ENCODE measurements around the gene NPSR1. TPM values are rescaled to one million over a fixed set of nuclear protein-coding genes. Genes with fewer than 3 reads are reported as not detected.

The NPSR1 gene
- polyA plus RNA-seq, 1 of the 3 experiments (the other 2 are of a cell fraction), result not detected

- H3K4me1 ChIP-seq (ENCODE audit: control insufficient read depth in 1 of 2, insufficient read depth in 2 of 2, low read depth in 1 of 2, low read length in 1 of 2), result peaks cover 0 to 11% of the 10 kb centered on the region in 2 experiments; a peak in 2 of 4 replicates
- ChIA-PET POLR2A (no interaction called here), CTCF (interaction anchor here (1.1 kb wide), 1 partner anchor 14 kb away, joined by 3 read pairs; no protein-coding TSS in a partner anchor)
- H3K4me2 ChIP-seq, result no peak overlapping the region
- H3K4me3 ChIP-seq (ENCODE audit: low read depth in 2 of 2, low read length in 1 of 2), result no peak overlapping the region
- no peaks in the 10 kb centered on the region for H3K79me2 ChIP-seq (ENCODE audit: insufficient read depth)
- no peaks in the 10 kb centered on the region for H4K20me1 ChIP-seq (ENCODE audit: insufficient read depth)
- no peaks in the 10 kb centered on the region for H3F3A ChIP-seq (replicated peaks; ENCODE audit: insufficient read depth)
- no peaks in the 10 kb centered on the region for H3K9me2 ChIP-seq
- no peaks in the 10 kb centered on the region for H3K9me3 ChIP-seq
- no peak overlapping the region for H3K27ac ChIP-seq (ENCODE audit: low read depth in 2 of 2, low read length in 1 of 2)
- 77% methylated on average over 8 of the region's 8 CpGs for WGBS (ENCODE audit: low lambda C conversion rate)
- no peak for TF ChIP-seq FOSL2 (IDR thresholded peaks at IDR 0.05; ENCODE audit: borderline replicate concordance, low read depth)
- TF ChIP-seq TCF12 (IDR thresholded peaks at IDR 0.05), result no peak
- no peak for TF ChIP-seq TAF1 (IDR thresholded peaks at IDR 0.05; ENCODE audit: borderline replicate concordance, low read depth, low read length)
- no peaks in the 10 kb centered on the region for H3K36me3 ChIP-seq (replicated peaks in 1 of 2; ENCODE audit: control insufficient read depth in 1 of 2, insufficient read depth in 2 of 2, low read length in 1 of 2)
- no peak overlapping the region for H3K9ac ChIP-seq
- no peak for DNase-seq
- H2AFZ ChIP-seq (ENCODE audit: low read depth), result no peak overlapping the region
- H3K27me3 ChIP-seq (ENCODE audit: insufficient read depth), result no peaks in the 10 kb centered on the region; the same call in 1 of the 2 replicates
These were observed 92.2 kb downstream of the NPSR1 start for GRCh38 chr7:34750209-34750608.

DNA sequence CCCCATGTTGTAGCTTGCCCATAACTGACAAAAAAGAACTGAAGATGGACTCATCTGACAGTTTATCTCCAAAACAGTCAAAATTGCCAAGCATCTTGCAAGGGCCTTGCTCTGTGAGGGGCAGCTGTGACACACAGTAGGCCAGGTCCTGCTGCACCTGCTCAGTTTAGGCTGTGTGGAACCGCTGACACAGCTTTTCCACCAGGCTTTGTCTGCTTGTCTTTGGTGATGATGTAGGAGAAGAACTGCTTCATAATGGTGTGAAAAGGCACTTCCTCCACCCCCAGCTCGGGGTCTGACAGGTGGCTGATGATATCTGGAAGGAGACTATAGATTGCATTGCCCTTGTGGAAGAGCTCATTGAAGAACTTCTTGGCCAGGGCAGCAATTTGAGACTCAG lies 92.6 kb downstream of the NPSR1 start:
- WGBS (ENCODE audit: low lambda C conversion rate), result 42% methylated on average over 2 of the region's 2 CpGs

More for the DNA sequence above, 92.6 kb downstream of the NPSR1 start:
- no peak overlapping the region for H3K9ac ChIP-seq
- no peaks in the 10 kb centered on the region for H3K79me2 ChIP-seq (ENCODE audit: insufficient read depth)
- H3K27ac ChIP-seq (ENCODE audit: low read depth in 2 of 2, low read length in 1 of 2), result no peak overlapping the region
- H3K27me3 ChIP-seq (ENCODE audit: insufficient read depth), result no peaks in the 10 kb centered on the region; the same call in 1 of the 2 replicates
- no peak overlapping the region for H3K4me3 ChIP-seq (ENCODE audit: low read depth in 2 of 2, low read length in 1 of 2)
- no peak overlapping the region for H2AFZ ChIP-seq (ENCODE audit: low read depth)
- DNase-seq, result no peak
- H3K36me3 ChIP-seq (replicated peaks in 1 of 2; ENCODE audit: control insufficient read depth in 1 of 2, insufficient read depth in 2 of 2, low read length in 1 of 2), result no peaks in the 10 kb centered on the region
- no peaks in the 10 kb centered on the region for H3K9me3 ChIP-seq
- no peaks in the 10 kb centered on the region for H4K20me1 ChIP-seq (ENCODE audit: insufficient read depth)
- H3K4me2 ChIP-seq, result no peak overlapping the region
- no peaks in the 10 kb centered on the region for H3F3A ChIP-seq (replicated peaks; ENCODE audit: insufficient read depth)
- H3K4me1 ChIP-seq (ENCODE audit: control insufficient read depth in 1 of 2, insufficient read depth in 2 of 2, low read depth in 1 of 2, low read length in 1 of 2), result peaks cover 0 to 11% of the 10 kb centered on the region in 2 experiments; a peak in 2 of 4 replicates
- H3K9me2 ChIP-seq, result no peaks in the 10 kb centered on the region
- CTCF ChIA-PET, result interaction anchor here (1.1 kb wide), 1 partner anchor 15 kb away, joined by 3 read pairs; no protein-coding TSS in a partner anchor
- POLR2A ChIA-PET, result no interaction called here
- TF ChIP-seq SIN3A (IDR thresholded peaks at IDR 0.05; ENCODE audit: borderline replicate concordance, low read depth, low read length), result no peak
- TF ChIP-seq YY1 (IDR thresholded peaks at IDR 0.05; ENCODE audit: low read depth), result no peak
- TF ChIP-seq TEAD4 (IDR thresholded peaks at IDR 0.05; ENCODE audit: borderline replicate concordance, insufficient read depth), result no peak
- TF ChIP-seq NRF1 (IDR thresholded peaks at IDR 0.05; ENCODE audit: low read depth, low read length), result no peak
- TF ChIP-seq, protein P1, sequence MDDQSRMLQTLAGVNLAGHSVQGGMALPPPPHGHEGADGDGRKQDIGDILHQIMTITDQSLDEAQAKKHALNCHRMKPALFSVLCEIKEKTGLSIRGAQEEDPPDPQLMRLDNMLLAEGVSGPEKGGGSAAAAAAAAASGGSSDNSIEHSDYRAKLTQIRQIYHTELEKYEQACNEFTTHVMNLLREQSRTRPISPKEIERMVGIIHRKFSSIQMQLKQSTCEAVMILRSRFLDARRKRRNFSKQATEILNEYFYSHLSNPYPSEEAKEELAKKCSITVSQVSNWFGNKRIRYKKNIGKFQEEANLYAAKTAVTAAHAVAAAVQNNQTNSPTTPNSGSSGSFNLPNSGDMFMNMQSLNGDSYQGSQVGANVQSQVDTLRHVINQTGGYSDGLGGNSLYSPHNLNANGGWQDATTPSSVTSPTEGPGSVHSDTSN (IDR thresholded peaks at IDR 0.05), result no peak
- no peak for TF ChIP-seq RFX5 (IDR thresholded peaks at IDR 0.05; ENCODE audit: low read length)
- TF ChIP-seq RXRA (IDR thresholded peaks at IDR 0.05; ENCODE audit: borderline replicate concordance, low read depth), result no peak
- TF ChIP-seq, protein P2, sequence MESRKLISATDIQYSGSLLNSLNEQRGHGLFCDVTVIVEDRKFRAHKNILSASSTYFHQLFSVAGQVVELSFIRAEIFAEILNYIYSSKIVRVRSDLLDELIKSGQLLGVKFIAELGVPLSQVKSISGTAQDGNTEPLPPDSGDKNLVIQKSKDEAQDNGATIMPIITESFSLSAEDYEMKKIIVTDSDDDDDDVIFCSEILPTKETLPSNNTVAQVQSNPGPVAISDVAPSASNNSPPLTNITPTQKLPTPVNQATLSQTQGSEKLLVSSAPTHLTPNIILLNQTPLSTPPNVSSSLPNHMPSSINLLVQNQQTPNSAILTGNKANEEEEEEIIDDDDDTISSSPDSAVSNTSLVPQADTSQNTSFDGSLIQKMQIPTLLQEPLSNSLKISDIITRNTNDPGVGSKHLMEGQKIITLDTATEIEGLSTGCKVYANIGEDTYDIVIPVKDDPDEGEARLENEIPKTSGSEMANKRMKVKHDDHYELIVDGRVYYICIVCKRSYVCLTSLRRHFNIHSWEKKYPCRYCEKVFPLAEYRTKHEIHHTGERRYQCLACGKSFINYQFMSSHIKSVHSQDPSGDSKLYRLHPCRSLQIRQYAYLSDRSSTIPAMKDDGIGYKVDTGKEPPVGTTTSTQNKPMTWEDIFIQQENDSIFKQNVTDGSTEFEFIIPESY (IDR thresholded peaks at IDR 0.05; ENCODE audit: borderline replicate concordance, low read depth), result no peak
- no peak for TF ChIP-seq TAF1 (IDR thresholded peaks at IDR 0.05; ENCODE audit: borderline replicate concordance, low read depth, low read length)
- TF ChIP-seq RCOR1 (IDR thresholded peaks at IDR 0.05; ENCODE audit: low read length), result no peak
- TF ChIP-seq FOXJ3 (CRISPR knock-in tag; IDR thresholded peaks at IDR 0.05), result no peak
- TF ChIP-seq MXI1 (IDR thresholded peaks at IDR 0.05; ENCODE audit: low read depth, low read length), result no peak
- TF ChIP-seq NFIC (IDR thresholded peaks at IDR 0.05; ENCODE audit: borderline replicate concordance), result no peak
- TF ChIP-seq SMC3 (IDR thresholded peaks at IDR 0.05; ENCODE audit: low read depth, low read length), result no peak
- no peak for TF ChIP-seq USF2 (IDR thresholded peaks at IDR 0.05; ENCODE audit: borderline replicate concordance, low read depth, low read length)
- TF ChIP-seq EP300 (IDR thresholded peaks at IDR 0.05; ENCODE audit: borderline replicate concordance in 1 of 2, low read depth in 1 of 2, low read length in 1 of 2), result no peak
- TF ChIP-seq FOSL2 (IDR thresholded peaks at IDR 0.05; ENCODE audit: borderline replicate concordance, low read depth), result no peak

Data from SK-N-SH (cell line).